ENCODE data around the gene INSM2.

The INSM2 gene

GRCh38 chr14:35578639-35579038 lies 44.7 kb downstream of the INSM2 start:
- no peak for TF ChIP-seq CTCF (IDR thresholded peaks at IDR 0.05)
- Histone ChIP-seq H3K4me3 (no peak overlapping the region), H3K27ac (no peak overlapping the region)
- no peak for DNase-seq (ENCODE audit: low spot score)

Data from coronary artery (tissue), 2 donors.